GM19463 (cell line): ENCODE data around the gene NUP214.
A peak's percentile ranks its signal among the peaks of the same experiment; 100 is the strongest.
"Not testable (repeated sequence)": the region's sequence is repeated elsewhere in the genome, so short reads cannot be mapped to it uniquely, and the experiment has no call there.

ENCODE experiments used
- ATAC-seq: cut with Tn5 transposase; IDR thresholded peaks from one replicate; pipeline ENCODE4 v1.9.1; 2021; ENCODE audit warnings: mild to moderate bottlenecking, moderate library complexity; ENCODE audit not compliant: unreplicated experiment

The NUP214 gene

DNA sequence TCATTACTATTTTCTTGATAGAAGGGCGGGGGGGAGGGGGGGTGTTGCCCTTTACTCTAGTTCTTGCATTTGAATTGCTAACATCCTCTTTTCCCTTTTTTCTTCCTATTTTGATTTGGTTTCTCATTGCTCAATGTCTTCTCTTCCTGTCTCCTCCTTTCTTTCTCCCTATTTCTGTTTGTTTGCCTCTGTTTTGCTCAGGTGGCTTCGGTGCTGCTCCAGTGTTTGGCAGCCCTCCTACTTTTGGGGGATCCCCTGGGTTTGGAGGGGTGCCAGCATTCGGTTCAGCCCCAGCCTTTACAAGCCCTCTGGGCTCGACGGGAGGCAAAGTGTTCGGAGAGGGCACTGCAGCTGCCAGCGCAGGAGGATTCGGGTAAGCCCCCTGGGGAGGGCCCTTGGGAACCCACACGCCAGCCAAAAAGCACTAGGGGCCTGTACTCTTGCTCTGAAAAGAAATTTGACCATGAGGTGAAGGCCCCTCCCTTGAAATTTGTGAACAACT lies 102.6 kb downstream of the NUP214 start:
- no peak for ATAC-seq

DNA sequence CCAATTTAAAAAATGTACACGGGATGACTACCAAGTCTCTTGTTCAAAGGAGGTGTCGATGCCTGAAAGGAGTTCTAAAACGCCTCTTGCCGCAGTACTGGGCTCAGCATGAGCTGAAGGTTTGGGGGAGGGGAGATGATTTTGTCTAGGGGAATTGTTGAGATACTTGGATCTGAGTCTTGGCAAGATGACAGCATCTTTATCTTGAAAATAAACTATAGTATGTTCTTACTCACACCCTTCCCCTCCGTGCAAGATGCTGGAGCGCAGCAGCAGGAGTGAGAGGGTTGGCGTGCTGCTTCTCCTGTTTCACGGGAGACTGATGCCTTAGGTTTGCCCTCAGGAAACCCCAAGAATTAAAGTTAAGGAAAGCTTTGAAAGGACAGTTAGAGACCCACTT lies 103.6 kb downstream of the NUP214 start:
- ATAC-seq = no peak

DNA sequence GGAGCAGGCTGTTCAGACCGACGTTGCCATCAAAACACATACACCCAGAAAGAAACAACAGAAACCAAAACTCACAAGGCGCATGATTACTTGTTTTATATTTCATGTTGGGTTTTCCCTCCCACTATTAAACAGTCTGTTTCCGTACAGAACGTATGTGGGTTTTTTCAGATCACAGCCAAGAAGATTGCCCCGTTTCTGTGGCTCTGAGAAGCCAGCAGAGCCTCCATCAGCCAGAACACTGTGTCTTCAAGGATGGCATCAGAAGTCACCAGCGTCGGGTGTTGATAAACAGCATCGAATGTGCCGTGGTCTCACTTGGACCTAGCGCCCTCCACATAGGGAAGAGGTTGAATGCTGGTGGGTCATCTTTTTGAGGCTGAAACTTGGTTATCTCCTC lies 108.2 kb downstream of the NUP214 start:
- no peak for ATAC-seq

DNA sequence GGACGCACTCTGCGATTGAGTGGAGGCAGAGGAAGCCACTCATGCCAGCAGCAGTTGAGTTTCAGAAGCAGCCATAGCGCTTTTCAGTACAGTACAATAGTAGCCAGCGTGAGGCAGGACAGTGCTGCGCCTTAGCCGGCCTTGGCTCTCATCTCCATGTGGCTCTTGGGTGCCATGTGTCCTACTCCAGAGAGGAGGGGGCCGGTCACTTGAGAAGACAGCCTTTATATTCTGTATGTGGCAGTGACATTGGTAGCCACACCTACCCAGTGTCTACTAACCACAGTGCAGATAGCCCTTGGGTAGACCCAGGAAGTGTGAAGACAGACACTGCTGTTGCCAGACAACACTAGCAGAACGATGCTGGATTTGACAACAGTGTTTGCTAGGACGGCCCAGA lies 108.6 kb downstream of the NUP214 start:
- ATAC-seq = no peak

DNA sequence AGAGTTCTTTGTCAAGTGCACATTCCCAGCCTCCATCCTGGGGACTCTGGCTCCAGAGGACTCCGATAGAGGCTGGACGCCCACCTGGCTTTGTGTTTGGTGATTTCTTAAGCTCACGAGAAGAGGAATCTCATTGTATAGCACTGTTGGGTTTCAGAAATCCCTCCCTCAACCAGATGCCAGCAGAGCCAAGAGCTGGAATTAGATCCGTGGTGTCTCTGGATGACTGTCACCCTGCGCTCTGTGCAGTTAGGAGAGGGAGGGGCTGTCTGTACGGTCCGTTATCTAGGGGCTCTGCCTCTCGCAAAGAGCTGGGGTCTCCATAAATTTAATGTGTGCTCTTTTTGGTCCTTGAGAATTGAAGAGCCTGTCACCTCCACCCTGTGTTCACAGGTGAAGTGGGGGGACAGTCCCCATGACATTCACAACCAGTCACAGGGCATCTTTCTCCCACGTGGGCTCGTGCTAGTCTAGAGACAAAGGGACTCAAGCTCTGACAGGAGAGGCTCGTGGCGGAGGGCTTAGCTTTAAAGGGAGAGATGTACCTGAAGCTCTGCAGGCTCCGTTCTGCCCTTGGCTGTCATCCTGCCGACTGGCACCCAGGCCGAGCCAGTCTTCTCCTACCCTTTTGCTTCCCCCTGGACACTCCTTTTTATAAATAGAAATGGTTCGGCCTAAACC lies 109.6 kb downstream of the NUP214 start:
- ATAC-seq = no peak

DNA sequence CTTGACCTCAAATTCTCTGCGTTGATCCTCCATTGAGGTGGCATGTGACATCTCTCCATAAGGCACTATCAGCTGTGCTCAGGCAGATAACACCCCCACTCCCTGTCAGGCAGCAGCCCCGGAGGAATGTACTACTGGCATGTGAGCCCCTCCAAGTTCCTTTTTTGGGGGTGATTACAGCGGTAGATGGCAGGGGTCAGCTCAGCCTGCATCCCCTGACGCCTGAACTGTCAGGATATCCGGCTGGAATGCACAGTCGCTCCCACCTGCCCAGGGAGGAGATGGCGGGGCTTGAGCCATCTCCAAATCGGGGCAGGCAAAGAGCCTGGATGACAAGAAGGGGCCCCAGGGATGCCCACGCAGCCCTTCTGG lies 110.1 kb downstream of the NUP214 start:
- no peak for ATAC-seq

DNA sequence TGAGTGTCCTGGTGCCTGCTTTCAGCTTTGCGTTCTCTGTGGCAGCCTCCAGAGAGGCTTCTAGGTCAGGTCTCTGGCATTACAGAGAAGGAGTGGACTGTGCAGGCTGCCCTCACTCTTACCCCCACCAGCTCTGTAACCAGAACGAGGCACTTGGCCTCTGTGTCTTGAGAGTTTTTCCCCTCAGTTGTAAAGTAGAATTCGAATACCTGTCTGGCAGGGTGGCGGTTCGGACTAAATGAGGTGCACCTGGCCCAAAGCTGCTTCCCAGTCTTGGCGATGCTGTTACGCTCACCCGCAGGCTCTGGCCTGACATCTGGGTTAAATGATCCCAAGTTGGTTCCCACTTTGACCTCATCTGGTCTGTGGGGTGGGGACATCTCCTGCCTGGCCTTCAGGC lies 110.8 kb downstream of the NUP214 start:
- ATAC-seq = no peak

DNA sequence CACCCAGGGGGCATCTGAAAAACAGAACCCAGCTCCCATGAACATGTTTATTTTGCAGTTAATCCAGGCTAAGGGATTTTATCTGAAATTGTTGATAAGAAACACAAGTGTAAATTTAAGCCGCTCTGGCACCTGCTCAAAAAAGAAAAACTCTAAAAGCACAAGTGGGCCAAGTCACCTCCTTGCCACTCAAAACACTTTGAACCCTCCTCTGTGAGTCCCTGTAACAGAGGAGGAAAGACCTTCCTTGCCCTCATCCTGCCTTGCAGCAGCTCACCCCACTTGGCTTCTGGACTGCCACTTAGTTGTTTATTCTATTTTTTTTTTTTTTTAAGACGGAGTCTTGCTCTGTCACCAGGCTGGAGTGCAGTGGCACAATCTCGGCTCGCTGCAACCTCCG lies 111.4 kb downstream of the NUP214 start:
- no peak for ATAC-seq

DNA sequence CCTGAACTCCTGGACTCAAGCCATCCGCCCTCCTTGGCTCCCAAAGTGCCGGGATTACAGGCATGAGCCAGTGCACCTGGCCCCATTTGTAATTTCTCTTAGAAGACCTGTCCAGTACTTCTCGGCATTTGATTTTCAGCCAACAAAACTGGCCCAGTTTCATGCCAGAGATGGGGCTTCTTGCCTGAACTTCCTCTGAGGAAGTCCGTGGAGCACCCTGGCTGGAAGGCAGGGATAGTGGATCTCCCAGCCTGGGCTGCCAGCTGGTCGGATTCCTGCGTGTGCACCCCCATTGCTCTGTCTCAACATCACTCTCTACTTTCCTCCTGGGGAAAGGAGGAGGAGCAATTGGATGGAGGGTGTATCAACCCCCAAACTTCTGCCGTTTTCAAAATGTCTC lies 111.9 kb downstream of the NUP214 start:
- ATAC-seq = no peak

DNA sequence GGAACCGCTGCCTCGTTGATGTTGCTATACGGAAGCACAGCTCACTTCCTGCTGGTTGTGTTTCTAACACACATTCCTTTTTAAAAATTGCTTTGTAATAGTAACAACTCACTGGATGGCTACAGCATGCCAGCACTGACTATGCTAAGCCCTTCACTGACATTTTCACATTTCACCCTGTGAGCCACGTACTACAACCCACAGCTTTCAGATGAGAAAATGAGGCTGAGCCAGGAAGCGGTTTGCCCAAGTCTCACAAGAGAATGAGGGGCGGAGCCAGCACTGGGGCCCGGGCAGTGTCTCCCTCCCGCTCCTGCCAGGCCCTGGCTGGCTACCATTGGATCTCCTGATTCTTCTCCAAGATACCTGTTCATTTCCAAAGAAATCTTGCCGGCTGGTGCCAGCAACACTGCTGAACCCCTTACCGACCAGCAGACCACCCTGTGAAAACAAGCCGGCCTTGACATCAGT lies 112.6 kb downstream of the NUP214 start:
- peak; percentile 95 for ATAC-seq

DNA sequence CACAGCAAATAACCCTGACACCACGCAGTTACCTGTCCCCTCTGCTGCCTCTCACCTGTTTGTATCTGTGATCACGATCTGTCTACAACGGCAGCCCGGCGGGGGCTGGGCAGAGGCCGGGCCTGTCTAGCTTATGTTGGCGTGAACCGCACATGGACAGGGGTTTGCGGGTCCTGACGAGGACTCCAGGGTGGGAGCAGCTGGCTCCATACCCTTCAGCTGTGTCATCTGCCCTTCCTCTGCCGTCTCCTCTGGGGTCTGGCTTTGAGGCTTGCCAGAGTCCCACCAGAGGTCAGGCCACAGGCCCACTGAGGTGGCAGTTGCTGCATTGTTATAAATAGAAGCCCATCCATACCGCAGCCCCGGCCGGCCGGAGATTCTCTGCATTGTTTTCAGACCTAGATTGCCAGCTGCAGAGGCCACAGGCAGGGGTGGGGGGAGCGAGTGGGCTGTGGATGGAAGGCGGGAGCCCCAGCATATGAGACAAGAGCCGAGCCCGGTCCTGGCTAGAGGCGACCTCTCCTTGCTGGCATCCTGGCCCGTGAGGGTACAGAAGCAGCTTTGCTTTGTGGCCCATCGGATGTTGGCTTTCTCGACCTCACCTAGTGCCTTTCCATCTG lies 113.1 kb downstream of the NUP214 start:
- peak; percentile 20 for ATAC-seq

DNA sequence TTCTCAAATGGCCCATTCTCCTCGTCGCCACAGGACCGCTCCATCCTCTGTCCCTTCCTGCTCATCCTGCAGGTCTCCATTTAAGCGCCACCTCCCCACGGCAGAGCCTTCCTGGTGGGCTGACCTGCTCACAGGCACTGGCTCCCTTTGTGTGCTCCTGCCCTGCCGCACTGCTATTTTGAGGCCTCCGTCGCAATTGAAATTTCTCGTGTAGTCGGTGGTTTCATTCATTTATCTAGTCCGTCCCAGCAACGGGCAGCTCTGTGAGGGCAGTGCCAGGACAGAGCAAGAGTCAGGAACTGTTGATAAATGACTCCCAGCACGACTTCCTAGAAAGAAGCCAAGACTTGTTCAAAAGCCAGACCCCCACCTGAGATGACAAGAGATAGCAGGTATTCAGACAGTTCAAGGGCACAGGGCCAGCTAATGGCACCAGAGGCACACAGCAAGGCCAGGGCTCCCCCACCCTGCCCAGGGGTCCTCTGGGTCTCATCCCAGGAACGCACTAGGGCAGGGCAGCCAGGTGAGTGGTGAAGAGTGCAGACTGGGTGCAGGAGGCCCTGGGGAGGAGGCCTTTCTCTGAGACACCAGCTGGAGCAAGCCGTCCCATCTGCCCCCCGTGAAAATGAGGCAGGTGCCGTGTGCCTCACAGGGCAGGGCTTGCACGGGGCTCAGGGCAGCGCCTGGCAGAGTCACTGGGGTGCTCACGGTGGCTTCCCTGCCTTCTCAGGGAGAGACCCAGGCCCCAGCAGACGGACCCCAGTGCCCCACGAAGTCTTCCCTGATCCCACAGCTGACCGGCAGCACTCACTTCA lies 114.0 kb downstream of the NUP214 start:
- no peak for ATAC-seq

DNA sequence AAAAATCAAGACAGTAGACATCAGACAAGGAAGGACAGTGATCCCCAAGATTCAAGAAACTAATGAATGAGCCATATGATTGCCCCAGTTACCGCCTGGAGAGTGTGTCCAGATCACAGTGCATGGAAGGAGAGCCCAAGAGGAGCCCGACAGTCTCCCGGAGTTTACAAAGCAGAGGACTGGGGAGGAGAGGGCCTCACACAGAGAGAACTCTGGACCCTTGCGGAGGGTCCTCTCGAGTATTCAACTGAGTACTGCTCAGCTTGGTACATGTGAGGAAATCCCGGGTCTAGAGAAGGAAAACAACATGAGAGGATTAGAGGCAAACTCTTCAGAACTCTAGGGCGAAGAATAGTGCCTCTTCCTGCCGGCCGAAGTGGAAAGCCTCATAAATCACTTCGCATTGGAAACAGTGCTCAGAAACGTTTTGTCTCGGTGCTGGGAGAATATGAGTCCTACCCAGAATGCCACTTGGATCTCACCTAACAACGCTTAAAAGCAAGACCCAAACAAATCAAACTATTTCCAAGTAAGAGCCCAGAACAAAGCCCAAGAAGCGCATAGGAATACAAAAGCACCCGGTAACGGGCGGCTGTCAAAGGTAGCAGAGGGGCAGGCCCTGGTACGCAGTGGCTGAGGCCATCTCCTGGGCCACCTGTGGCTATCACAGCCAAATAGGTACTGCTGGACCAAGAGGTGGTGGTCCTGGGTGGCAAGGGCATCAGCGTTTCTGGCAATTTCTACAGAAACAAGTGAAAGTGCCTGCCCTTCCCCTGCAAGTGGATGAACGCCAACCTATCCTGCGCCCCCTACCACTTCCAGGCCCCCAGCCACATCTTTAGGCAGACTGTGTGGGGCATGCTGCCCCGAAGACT lies 114.9 kb downstream of the NUP214 start:
- ATAC-seq = no peak

DNA sequence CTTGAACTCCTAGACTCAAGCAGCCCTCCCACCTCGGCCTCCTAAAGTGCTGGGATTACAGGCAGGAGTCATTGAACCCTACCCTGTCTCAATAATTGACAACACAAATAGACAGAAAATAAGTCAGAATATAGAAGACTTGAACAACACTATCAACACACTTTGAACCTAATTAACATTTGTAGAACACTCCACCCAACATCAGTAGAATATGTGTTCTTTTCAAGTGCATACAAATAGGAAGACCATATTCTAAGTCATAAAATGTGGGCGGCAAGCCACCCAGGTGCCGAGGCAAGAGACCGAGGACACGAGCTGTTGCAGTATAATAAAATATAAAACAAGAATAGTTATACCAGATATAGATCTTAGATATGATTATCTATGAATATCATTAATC lies 118.9 kb downstream of the NUP214 start:
- not testable (repeated sequence) for ATAC-seq

DNA sequence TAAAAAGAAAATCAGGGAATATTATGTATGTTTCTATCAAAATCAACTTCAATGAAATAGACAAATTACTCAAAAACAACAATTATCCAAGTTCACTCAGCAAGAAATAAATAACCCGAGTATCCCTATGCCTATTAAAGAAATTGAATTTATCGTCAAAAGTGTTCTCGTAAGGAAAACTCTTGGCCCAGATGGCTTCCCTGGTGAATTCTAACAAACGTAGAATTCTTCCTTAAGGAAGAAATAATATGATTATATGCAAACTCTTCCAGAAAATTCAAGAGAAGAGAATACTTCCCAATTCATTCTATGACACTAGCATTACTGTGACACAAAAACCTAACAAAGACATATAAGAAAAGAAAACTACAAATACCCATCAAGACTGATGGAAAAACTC lies 121.2 kb downstream of the NUP214 start:
- no peak for ATAC-seq

DNA sequence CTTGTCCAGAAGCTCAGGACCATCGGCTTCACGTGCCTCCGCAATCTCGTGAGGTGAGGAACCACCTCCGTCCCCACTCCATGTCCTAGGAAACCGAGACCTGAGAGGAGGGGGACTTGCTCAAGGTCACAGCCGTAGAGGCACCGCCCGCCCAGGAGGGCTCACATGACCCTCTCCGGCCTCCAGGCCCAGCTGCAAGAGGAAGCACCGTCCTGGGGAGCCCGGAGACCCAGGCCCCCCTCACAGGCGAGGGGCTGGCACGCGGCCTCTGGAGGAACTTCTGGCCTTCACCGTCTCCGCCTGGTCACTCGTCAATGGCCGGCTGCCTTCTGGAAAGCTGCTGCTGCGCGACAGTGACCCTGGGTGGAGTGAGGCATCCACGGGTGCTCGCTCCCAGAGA lies 126.7 kb downstream of the NUP214 start:
- no peak for ATAC-seq

DNA sequence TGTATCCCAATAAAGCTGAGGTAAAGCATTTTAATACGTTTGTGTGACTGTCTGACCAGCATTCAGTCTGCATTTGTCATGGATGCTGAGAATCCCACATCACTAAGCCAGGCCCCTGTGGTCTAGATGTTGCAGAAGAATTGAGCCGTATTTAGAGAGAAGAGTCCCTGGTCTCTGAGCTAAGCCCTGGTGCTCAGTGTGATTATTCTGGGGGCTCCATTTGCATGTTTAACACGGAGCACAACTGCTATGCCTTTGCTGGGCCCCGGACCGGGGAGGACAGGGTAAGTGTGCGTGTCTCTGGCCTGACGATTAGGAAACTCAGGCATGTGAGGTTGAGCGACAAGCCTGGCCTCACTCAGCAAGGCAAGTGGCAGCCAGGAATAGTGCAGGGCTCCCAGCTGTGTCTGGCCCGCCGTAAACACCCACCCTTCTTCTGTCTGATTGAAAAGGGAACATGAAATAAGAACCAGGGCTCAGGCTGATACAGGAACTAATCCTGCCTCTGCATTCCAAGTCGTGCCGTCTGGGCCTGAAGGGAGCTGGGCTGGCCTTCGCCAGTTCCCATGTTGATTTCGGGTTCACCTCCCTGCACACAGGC lies 128.6 kb downstream of the NUP214 start:
- ATAC-seq = no peak

DNA sequence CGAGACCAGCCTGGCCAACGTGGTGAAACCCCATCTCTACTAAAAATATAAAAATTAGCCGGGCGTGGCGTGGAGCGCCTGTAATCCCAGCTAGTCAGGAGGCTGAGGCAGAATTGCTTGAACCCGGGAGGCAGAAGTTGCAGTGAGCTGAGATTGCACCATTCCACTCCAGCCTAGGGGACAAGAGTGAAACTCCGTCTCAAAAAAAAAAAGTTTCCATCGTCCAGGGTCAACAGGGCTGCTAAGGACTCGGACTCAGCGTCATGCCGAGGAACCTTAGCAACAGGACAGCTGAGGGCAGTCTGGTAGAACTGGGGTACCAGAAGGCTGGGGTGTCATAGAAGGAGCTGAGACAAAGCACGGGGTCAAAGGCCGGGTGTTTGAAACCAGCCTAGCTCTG lies 129.2 kb downstream of the NUP214 start:
- no peak for ATAC-seq

DNA sequence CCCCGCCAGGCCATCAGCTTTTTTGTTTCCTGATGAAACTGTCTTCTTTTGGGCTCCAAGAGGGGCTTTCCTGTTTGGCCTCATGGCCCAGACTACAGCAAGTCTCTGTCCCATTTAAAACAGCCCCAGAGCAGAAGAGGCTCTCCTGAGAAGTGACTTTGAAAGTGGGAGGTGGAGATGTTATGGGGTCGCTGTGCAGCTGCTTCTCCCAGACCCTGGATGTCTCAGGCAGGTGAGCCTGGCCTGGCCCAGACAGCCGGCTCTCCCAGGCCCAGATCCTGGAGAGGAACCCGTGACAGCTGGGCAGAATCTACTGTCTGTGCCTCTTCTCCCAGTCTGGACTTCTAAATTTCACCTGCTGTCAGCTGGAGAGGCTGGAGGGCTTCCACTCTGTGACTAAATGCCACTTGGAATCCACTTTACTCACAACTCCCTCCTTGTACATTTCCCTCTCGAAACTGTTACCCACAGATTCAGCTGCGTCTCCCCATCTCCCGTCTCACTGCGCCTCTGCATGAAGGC lies 130.4 kb downstream of the NUP214 start:
- no peak for ATAC-seq
